WTC11 (cell line): ENCODE measurements around the gene POPDC3. TPM values are rescaled to one million over a fixed set of nuclear protein-coding genes. Genes with fewer than 3 reads are reported as not detected.

Experiments
- ATAC-seq: fragments of 200-7000 bp; cut with Tn5 transposase; 2 replicates; pipeline ENCODE4 v1.10.0; 2021; ENCODE audit warnings: mild to moderate bottlenecking, moderate library complexity
- CTCF ChIA-PET: fragments of 300-600 bp; sonication (Branson Sonifier 250); formaldehyde crosslinking; loops from one replicate; lab custom pipeline; 2021; ENCODE audit warnings: antibody characterized with exemption; lab: Charles Lee
- POLR2A ChIA-PET: fragments of 350-600 bp; sonication (Branson Sonifier 250); formaldehyde crosslinking; loops from one replicate; lab custom pipeline; 2021; ENCODE audit warnings: antibody characterized with exemption; lab: Charles Lee
- DNase-seq: peaks from one replicate; pipeline ENCODE4 v3.0.0; 2021; ENCODE audit warnings: low spot score
- H3K27ac Mint-ChIP-seq: 2 replicates; pipeline ENCODE4 v1.8.0; 2021; ENCODE audit warnings: mixed read lengths
- H3K27me3 Mint-ChIP-seq: 2 replicates; pipeline ENCODE4 v1.8.0; 2021; ENCODE audit warnings: low read depth, mild to moderate bottlenecking, moderate library complexity, mixed read lengths
- H3K36me3 Mint-ChIP-seq: 2 replicates; pipeline ENCODE4 v1.8.0; 2021; ENCODE audit warnings: mixed read lengths
- H3K4me1 Mint-ChIP-seq: 2 replicates; pipeline ENCODE4 v1.8.0; 2022; ENCODE audit warnings: mixed read lengths
- H3K4me3 Mint-ChIP-seq: 2 replicates; pipeline ENCODE4 v1.8.0; 2021; ENCODE audit warnings: mild to moderate bottlenecking, moderate library complexity, mixed read lengths
- H3K9me3 Mint-ChIP-seq: 2 replicates; pipeline ENCODE4 v1.8.0; 2021; ENCODE audit warnings: mixed read lengths
- ARID4B ChIP-seq: sonication (generic); formaldehyde crosslinking; IDR thresholded peaks from 2 replicates; pipeline ENCODE4 v1.8.0; 2023; ENCODE audit warnings: missing genetic modification reagents, mild to moderate bottlenecking, borderline replicate concordance
- ATF6 ChIP-seq: sonication (generic); formaldehyde crosslinking; IDR thresholded peaks from 2 replicates; pipeline ENCODE4 v1.8.1; 2023; ENCODE audit warnings: mild to moderate bottlenecking, missing genetic modification reagents
- CREM ChIP-seq: sonication (generic); formaldehyde crosslinking; IDR thresholded peaks from 2 replicates; pipeline ENCODE4 v1.8.1; 2022; ENCODE audit warnings: mild to moderate bottlenecking, missing genetic modification reagents, moderate library complexity
- CTCF ChIP-seq: fragments of 200-600 bp; IDR thresholded peaks from 2 replicates; pipeline ENCODE4 v1.8.0; 2022; ENCODE audit warnings: antibody characterized with exemption
- E2F1 ChIP-seq: sonication (generic); formaldehyde crosslinking; IDR thresholded peaks from 2 replicates; pipeline ENCODE4 v1.8.0; 2022; ENCODE audit warnings: mild to moderate bottlenecking, missing genetic modification reagents
- ELF4 ChIP-seq: sonication (generic); formaldehyde crosslinking; IDR thresholded peaks from 2 replicates; pipeline ENCODE4 v1.8.1; 2022; ENCODE audit warnings: low read depth, mild to moderate bottlenecking, moderate library complexity, missing genetic modification reagents
- ETV6 ChIP-seq: sonication (generic); formaldehyde crosslinking; IDR thresholded peaks from 2 replicates; pipeline ENCODE4 v1.8.1; 2022; ENCODE audit warnings: mild to moderate bottlenecking, missing genetic modification reagents
- FOXJ3 ChIP-seq: sonication (generic); formaldehyde crosslinking; IDR thresholded peaks from 2 replicates; pipeline ENCODE4 v1.9.0; 2021; ENCODE audit warnings: missing genetic modification reagents, mild to moderate bottlenecking, borderline replicate concordance
- FOXP1 ChIP-seq: sonication (generic); formaldehyde crosslinking; IDR thresholded peaks from 2 replicates; pipeline ENCODE4 v1.8.0; 2022; ENCODE audit warnings: missing genetic modification reagents, mild to moderate bottlenecking, moderate library complexity, borderline replicate concordance
- MXD4 ChIP-seq: fragments of 250-450 bp; sonication (Bioruptor Pico); IDR thresholded peaks from 2 replicates; pipeline ENCODE4 v1.8.0; 2021; ENCODE audit warnings: mild to moderate bottlenecking, moderate library complexity, borderline replicate concordance
- PRRX2 ChIP-seq: fragments of 250-450 bp; sonication (Bioruptor Pico); IDR thresholded peaks from 2 replicates; pipeline ENCODE4 v1.8.0; 2021; ENCODE audit warnings: mild to moderate bottlenecking
- STAT6 ChIP-seq: sonication (generic); formaldehyde crosslinking; conservative IDR thresholded peaks from 2 replicates; pipeline ENCODE4 v1.8.1; 2023; ENCODE audit warnings: mild to moderate bottlenecking, low read depth, missing genetic modification reagents, moderate library complexity
- TP53 ChIP-seq: sonication (generic); formaldehyde crosslinking; IDR thresholded peaks from 2 replicates; pipeline ENCODE4 v1.8.1; 2023; ENCODE audit warnings: mild to moderate bottlenecking, missing genetic modification reagents
- USF2 ChIP-seq: sonication (generic); formaldehyde crosslinking; IDR thresholded peaks from 2 replicates; pipeline ENCODE4 v1.8.1; 2023; ENCODE audit warnings: mild to moderate bottlenecking, missing genetic modification reagents, moderate library complexity
- ZNF396 ChIP-seq: fragments of 250-450 bp; sonication (Bioruptor Pico); IDR thresholded peaks from 2 replicates; pipeline ENCODE4 v1.8.0; 2021; ENCODE audit warnings: mild to moderate bottlenecking, moderate library complexity, borderline replicate concordance
- total RNA-seq: library from RNA; stranded (reverse); gene quantifications from 3 replicates; pipeline ENCODE4 v1.2.3, GENCODE V29; 2021

The POPDC3 gene
- total RNA-seq, 1 experiment from 2014 or later, result 2.7 TPM

- no peak for TF ChIP-seq ATF6 (CRISPR knock-in tag)
- TF ChIP-seq CTCF, result no peak
- TF ChIP-seq TP53, result no peak
- TF ChIP-seq FOXP1 (CRISPR knock-in tag), result no peak
Observed at GRCh38 chr6:105209950-105210706, 30.3 kb upstream of the POPDC3 start (continued).

- no peaks in the 10 kb centered on the region for H3K9me3 Mint-ChIP-seq
- ChIA-PET POLR2A (no interaction called here), CTCF (interaction anchor here (0.6 to 1.5 kb wide), 3 partner anchors 12 to 166 kb away, joined by 3 to 4 read pairs (median 3); no protein-coding TSS in a partner anchor)
- DNase-seq (no peak), ATAC-seq (no peak)
- H3K27ac Mint-ChIP-seq, result no peak overlapping the region
- H3K36me3 Mint-ChIP-seq, result no peaks in the 10 kb centered on the region
- peaks cover 3% of the 10 kb centered on the region; the same call in 1 of the 2 replicates for H3K4me1 Mint-ChIP-seq
- no peak overlapping the region for H3K4me3 Mint-ChIP-seq
- TF ChIP-seq FOXJ3 (no peak), USF2 (CRISPR knock-in tag) (no peak), E2F1 (CRISPR knock-in tag) (no peak), PRRX2 (CRISPR knock-in tag) (no peak), FOXP1 (CRISPR knock-in tag) (no peak), ARID4B (CRISPR knock-in tag) (no peak), MXD4 (no peak), ETV6 (CRISPR knock-in tag) (no peak), ATF6 (CRISPR knock-in tag) (no peak), CREM (CRISPR knock-in tag) (no peak), ELF4 (CRISPR knock-in tag) (no peak), ZNF396 (CRISPR knock-in tag) (no peak), STAT6 (no peak)
- H3K27me3 Mint-ChIP-seq, result no peaks in the 10 kb centered on the region
Observed at GRCh38 chr6:105207524-105208269, 27.9 kb upstream of the POPDC3 start.
